ENCODE results near the gene FOXJ3. TPM values are rescaled to one million over a fixed set of nuclear protein-coding genes. Genes with fewer than 3 reads are reported as not detected.

FOXJ3 gene
- total RNA-seq, 1 experiment from 2014 or later: 51.4 TPM

DNA sequence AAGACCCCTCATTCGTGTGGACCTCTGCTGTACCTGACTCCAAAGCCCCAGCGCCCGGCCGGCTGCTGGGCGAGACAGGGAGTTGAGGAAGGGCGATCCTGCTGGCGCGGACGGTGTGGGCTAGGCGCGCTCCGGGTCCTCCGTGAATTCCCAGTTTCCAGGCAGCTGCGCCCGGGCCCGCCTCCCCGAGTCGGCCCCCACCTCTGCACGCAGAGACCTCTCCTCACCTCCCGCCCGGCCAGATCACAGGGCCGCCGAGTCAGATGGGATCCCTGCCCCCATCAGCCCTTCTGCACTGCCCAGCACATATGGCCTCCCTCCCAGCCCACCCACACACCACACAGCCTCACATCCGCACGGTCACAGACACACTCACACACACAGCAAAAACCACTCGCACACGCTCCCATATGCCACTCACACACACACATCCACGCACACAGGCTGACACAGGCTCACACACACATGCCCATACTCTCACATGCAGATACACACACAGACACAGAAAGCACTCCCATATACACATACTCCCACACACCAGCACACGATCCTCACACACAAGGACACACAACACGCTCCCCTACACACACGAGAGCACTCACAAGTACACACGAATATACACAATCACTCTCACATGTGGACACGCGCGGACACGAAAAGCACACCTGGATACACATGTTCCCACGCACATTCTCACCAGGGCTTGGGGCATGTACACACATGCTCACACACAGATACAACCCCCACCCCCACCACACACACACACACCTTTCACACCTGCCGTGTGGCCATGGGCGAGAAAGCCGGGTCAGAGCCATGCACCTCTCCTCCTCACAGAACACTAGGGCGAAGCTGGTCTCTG, 189.0 kb downstream of the FOXJ3 start:
- CTCF ChIA-PET: no interaction called here
- H3K27me3 Mint-ChIP-seq (ENCODE audit: unreplicated experiment): peaks cover 47% of the 10 kb centered on the region
- no TSS peak for BruUV-seq (replicated peaks)
- peaks cover 7% of the 10 kb centered on the region for H3K4me1 Mint-ChIP-seq (ENCODE audit: low read depth, unreplicated experiment)
- no peaks in the 10 kb centered on the region for H3K36me3 Mint-ChIP-seq (ENCODE audit: insufficient read depth, unreplicated experiment)
- intact Hi-C loops (cut with micrococcal nuclease; ENCODE audit: unreplicated experiment): loop anchor here (2.0 to 5.0 kb wide), 2 partner anchors 27 to 574 kb away; no protein-coding TSS in a partner anchor
- no peak overlapping the region for H3K27ac Mint-ChIP-seq (ENCODE audit: unreplicated experiment)
- no peak for TF ChIP-seq CTCF (IDR thresholded peaks at IDR 0.05; ENCODE audit: unreplicated experiment)
- no peak for DNase-seq
- H3K9me3 Mint-ChIP-seq (ENCODE audit: low read depth, unreplicated experiment): no peaks in the 10 kb centered on the region
- no peak overlapping the region for H3K4me3 Mint-ChIP-seq (ENCODE audit: low read depth, unreplicated experiment)

DNA sequence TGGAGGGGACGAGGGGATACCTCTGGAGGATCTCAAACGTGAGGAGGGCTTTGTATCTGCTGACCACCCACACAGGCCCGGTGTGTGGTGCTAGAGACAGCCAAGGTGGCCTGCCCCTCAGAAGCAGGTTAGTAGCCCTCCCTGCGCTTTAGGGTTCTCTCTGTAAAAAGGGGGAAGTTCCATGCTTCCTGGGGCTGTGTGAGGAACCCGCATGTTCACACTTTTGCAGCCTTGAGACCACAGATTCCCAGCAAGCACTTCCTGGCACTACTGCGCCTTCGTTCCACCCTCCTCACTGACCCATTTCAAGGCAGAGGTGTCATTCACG, 189.7 kb downstream of the FOXJ3 start:
- no peak for DNase-seq
- CTCF ChIA-PET: no interaction called here
- no peak for TF ChIP-seq CTCF (IDR thresholded peaks at IDR 0.05; ENCODE audit: unreplicated experiment)
- intact Hi-C loops (cut with micrococcal nuclease; ENCODE audit: unreplicated experiment): loop anchor here (5.0 kb wide), 1 partner anchor 573 kb away; no protein-coding TSS in a partner anchor
- Mint-ChIP-seq H3K27ac (ENCODE audit: unreplicated experiment) (no peak overlapping the region), H3K9me3 (ENCODE audit: low read depth, unreplicated experiment) (no peaks in the 10 kb centered on the region), H3K4me1 (ENCODE audit: low read depth, unreplicated experiment) (peaks cover 5% of the 10 kb centered on the region), H3K4me3 (ENCODE audit: low read depth, unreplicated experiment) (no peak overlapping the region), H3K36me3 (ENCODE audit: insufficient read depth, unreplicated experiment) (no peaks in the 10 kb centered on the region), H3K27me3 (ENCODE audit: unreplicated experiment) (peaks cover 40% of the 10 kb centered on the region)
- BruUV-seq (replicated peaks): no TSS peak

DNA sequence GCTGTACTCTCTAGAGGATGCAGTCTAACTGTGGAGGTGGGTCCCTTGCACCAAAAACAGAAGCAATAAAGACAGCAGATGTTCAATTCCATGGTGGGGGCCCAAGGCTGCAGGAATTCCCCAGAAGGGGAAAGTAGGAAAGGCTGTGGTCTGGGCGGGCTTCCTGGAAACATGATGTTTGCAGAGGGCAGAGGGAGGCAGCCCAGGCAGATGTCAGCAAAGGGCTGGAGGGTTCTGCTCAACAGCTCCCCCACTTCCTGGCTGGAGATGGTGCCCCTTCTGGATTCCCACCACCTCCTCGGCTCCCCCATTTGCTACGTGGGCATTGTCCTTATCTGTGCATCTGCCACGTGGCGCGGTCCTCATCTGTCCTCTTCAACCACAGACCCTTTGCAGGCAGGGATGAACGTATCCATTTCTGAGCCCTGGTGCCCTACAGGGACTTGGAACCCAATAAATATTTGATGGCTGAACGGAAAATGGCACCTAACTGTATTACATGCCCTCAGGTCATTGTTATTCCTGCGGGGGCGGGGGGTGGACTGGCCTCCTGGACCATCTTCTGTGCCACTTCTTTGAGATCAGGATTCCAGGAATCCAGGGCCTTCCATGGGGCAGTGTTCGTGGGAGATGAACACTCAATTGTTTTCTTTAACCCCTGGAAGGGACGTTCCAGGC, 190.2 kb downstream of the FOXJ3 start:
- CTCF ChIA-PET: no interaction called here
- BruUV-seq (replicated peaks): no TSS peak
- intact Hi-C loops (cut with micrococcal nuclease; ENCODE audit: unreplicated experiment): loop anchor here (5.0 kb wide), 1 partner anchor 573 kb away; no protein-coding TSS in a partner anchor
- Mint-ChIP-seq H3K4me1 (ENCODE audit: low read depth, unreplicated experiment) (no peaks in the 10 kb centered on the region), H3K27ac (ENCODE audit: unreplicated experiment) (no peak overlapping the region), H3K27me3 (ENCODE audit: unreplicated experiment) (peaks cover 35% of the 10 kb centered on the region), H3K9me3 (ENCODE audit: low read depth, unreplicated experiment) (no peaks in the 10 kb centered on the region), H3K36me3 (ENCODE audit: insufficient read depth, unreplicated experiment) (no peaks in the 10 kb centered on the region), H3K4me3 (ENCODE audit: low read depth, unreplicated experiment) (no peak overlapping the region)
- no peak for DNase-seq
- no peak for TF ChIP-seq CTCF (IDR thresholded peaks at IDR 0.05; ENCODE audit: unreplicated experiment)

- no peak for DNase-seq
- H3K27me3 Mint-ChIP-seq (ENCODE audit: unreplicated experiment): peaks cover 32% of the 10 kb centered on the region
- BruUV-seq (replicated peaks): no TSS peak
- no peak overlapping the region for H3K27ac Mint-ChIP-seq (ENCODE audit: unreplicated experiment)
- H3K9me3 Mint-ChIP-seq (ENCODE audit: low read depth, unreplicated experiment): no peaks in the 10 kb centered on the region
- H3K36me3 Mint-ChIP-seq (ENCODE audit: insufficient read depth, unreplicated experiment): no peaks in the 10 kb centered on the region
- TF ChIP-seq CTCF (IDR thresholded peaks at IDR 0.05; ENCODE audit: unreplicated experiment): no peak
- H3K4me3 Mint-ChIP-seq (ENCODE audit: low read depth, unreplicated experiment): no peak overlapping the region
- intact Hi-C loops (cut with micrococcal nuclease; ENCODE audit: unreplicated experiment): no loop called here
- H3K4me1 Mint-ChIP-seq (ENCODE audit: low read depth, unreplicated experiment): no peaks in the 10 kb centered on the region
- CTCF ChIA-PET: no interaction called here
Observed at GRCh38 chr1:42143896-42144710, 190.9 kb downstream of the FOXJ3 start.

Measured in Calu3 (cell line).